Bone marrow (tissue), 2 donors: ENCODE data around the gene MTHFD1L.
"Not testable (repeated sequence)": the region's sequence is repeated elsewhere in the genome, so short reads cannot be mapped to it uniquely, and the experiment has no call there.

ENCODE experiments used
- DNase-seq, 2 donors: peaks; one replicate each; lab custom pipeline; 2025; lab: John Stamatoyannopoulos, UW

MTHFD1L gene

DNA sequence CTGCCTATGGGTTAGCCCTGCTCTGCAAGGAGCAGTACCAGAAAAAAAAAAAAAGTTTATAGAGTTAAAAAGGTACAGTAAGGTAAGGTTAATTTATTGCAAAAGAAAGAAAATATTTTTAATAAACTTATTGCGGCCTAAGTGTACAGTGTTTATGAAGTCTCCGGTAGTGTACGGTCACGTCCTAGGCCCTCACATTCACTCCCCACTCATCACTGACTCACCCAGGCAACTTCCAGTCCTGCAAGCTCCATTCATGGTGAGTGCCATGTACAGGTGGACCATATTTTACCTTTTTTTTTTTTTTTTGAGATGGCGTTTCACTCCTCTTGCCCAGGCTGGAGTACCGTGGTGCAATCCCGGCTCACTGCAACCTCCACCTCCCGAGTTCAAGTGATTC, 258.1 kb downstream of the MTHFD1L start:
- DNase-seq: not testable (repeated sequence)

DNA sequence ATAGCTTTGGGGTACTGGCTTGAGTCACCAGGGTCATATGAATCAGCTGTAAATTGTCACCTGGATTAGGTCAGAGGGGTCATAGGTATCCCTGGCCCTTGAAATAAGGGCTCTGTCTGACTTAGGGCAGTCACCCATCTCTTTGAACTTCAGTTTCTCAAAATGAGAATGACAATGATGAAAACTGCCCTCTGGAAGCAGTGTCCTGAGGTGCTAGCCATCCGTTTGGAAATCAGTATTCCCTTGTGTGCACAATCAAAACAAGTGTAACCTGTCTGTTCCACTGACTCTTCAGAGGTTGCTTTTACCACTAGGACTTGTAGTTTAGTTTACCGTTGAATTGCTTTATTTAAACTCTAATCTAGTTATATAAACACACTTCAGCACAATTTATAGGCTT, 259.7 kb downstream of the MTHFD1L start:
- not testable (repeated sequence) for DNase-seq

DNA sequence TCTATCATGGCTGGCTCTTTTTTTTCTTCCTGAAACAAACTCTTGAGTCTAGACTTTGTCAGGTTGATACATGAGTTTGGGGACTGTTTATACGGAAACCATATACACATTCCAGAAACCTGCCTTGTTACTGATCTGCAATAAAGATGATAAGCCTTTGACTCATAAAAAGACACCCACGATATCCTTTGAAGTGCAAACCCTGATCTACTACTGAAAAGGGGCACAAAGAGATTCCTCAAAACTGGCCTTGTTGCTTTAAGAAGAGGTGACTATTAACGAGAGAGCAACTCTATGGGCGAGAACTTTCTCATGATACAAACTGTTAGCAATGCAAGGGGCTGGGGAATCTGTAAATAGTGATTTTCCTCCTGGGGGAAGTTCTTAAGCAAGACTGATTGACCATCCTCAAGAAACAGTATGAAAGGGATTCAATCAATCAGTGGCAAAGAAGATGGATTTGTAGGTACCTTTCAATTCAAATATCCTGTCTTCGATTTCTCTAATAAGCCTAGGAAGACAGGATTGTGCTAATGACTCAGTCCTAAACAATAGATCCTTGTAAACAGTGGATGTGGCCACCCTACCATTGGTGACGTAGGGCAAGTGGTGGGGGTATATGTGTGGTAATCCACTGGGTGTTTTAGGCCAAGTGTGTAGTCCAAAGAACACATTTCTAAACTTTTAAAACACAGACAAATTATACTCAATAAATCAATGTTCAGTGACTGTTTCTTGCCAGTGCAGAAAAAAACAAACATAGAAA, 260.3 kb downstream of the MTHFD1L start:
- DNase-seq: not testable (repeated sequence)

DNA sequence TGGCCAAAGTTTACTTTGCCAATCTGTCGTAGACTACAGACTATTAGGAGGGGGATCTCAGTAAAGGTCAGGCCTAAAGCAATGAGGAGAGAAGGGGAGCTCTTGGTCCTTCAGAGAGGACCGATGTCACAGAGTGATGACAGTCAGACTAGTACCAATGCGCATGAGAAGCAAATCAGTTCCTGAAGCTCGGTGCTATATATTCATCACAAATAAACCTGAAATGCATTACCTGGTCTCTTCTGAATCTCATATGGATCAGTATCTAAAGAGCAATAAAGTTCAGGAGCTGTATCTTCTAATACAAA, 260.9 kb downstream of the MTHFD1L start:
- DNase-seq: not testable (repeated sequence)

DNA sequence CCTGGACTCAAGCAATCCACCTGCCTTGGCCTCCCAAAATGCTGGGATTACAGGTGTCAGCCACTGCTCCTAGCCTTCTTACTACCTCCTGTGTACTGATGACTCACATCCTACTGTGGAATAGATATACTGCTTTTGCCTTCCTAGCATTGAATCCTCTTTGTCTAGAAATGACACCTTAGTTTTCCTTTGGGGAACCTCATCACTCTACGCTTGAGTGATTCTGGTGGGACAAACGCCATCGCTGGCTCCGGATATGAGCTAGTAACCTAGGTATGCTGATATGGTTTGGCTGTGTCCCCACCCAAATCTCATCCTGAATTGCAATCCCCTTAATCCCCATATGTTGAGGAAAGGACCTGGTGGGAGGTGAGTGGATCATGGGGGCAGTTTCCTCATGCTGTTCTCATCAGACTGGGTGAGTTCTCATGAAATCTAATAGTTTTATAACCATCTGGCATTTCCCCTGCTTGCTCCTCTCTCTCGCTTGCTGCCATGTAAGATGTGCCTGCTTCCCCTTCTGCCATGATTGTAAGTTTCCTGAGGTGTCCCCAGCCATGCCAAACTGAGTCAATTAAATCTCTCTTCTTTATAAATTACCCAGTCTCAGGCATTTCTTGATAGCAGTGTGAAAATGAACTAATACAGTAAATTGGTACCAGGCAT, 261.8 kb downstream of the MTHFD1L start:
- not testable (repeated sequence) for DNase-seq

DNA sequence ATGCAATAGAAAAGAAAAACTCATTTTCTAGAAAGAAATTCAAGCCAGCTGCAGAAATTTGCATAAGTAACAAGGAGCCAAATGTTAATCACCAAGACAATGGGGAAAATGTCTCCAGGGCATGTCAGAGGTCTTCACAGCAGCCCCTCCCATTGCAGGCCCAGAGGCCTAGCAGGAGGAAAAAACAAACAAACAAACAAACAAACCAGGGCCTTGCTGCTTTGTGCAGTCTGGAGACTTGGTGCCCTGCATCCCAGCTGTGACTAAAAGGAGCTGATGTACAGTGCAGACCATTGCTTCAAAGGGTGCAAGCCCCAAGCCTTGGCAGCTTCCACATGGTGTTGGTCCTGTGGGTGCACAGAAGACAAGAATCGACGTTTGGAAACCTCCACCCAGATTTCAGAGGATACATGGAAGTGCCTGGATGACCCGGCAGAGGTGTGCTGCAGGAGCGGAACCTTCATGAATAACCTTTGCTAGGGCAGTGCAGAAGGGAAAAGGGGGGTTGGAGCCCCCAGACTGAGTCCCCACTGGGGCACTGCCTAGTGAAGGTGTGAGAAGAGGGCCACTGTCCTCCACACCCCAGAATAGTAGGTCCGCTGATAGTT, 263.4 kb downstream of the MTHFD1L start:
- DNase-seq: no peak

DNA sequence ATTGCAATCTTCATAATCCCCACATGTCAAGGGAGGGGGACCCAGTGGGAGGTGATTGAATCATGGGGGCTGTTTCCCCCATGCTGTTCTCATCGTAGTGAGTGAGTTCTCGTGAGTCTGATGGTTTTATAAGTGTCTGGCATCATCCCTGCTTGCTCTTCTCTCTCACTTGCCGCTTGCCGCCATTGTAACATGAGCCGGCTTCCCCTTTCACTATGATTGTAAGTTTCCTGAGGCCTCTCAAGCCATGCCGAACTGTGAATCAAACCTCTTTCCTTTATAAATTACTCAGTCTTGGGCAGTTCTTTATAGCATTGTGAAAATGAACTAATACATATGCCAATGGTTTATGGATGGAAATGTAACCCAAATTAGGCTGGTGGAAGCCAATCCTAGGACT, 264.8 kb downstream of the MTHFD1L start:
- no peak for DNase-seq

DNA sequence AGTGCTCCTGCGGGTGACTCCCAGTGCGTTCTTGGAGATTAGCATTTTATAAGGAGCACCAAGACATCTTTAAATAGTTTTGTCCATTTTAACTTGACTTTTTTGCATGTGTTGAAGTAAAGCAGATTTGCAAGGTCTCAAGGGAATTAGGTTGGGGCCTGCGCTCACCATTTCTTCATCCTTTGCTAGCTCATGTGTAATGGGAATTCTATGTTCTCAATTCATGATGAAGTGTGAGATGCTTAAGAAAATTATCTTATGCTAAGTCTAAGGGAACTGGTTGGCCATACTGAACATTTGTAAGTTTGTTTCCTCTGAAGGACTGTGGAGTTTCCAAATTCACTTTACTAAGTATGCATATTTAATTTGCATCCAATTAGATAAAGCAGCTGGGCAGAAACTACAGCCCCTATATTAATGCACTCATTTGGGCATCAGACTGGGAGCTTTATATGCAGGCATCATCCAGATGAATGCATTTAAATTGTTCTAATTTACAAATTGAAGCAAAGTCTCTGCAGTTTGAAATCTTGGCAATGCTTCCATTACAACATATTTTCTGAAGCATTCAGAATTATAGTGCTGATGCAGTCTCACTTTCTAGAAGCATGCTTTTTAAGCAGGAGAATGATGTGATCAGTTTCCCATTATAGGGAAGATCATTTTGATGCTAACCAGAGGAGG, 266.0 kb downstream of the MTHFD1L start:
- no peak for DNase-seq

DNA sequence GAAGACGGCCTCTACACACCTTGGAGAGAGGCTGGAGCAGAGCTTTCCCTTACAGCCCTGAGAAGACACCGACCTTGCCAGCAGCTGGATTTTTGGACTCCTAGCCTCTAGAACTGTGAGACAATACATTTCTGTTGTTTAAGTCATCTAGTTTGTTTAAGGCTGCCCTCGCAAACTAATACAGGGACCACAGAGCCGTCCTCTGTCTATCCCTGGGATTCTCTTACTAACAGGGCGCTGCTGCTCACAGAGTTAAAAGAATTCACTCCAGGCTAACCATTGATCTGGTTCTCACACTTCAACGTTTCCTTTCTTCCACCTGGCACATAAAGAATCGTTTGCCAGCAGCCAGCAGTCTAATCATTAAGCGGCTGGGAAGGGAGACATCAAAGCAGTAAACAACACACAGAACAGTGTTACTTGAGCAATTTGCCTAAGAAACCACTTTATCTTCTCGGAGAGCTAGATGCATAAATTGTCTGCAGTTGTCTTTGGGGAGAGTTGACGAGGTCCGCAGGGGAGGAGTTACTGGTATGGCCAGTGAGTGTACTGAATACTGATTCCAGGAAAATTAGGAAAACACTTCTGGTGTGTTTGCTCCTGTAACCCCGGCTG, 270.7 kb downstream of the MTHFD1L start:
- no peak for DNase-seq

DNA sequence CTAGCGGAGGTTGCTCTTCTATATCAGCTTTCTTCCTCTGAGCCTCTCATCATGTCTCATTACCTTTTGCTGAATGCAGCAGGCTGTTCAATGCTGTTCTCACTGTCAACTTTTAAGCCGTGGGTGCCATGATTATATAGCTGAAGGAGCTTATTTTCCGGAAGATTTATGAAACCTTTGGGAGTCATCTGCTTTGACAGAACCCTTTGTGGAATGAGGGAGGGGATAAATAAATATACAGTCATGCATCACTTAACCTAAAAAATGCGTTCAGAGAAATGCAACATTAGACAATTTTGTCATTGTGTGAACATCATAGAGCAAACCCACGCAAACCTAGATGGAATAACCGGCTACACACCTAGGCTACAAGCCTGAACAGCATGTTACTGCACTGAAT, 272.0 kb downstream of the MTHFD1L start:
- DNase-seq: no peak

DNA sequence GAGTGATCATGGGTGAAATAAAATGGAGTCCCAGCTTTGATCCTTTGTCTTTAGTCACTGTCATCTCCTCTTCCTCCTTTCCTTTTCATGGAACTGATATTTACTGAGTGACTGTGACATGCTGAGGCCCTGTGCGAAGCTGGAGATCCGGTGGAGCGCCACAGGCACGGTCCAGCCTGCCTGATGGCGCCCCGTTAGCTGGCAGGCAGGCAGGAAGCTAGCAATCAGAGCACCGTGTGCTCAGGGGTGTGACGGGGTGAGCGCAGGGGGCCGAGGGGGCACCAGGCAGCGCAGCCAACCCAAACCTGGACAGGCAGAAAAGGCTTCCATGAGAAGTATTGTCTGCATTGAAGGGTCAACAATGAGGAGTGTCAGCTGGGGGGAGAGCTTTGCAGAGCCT, 274.0 kb downstream of the MTHFD1L start:
- DNase-seq: no peak

DNA sequence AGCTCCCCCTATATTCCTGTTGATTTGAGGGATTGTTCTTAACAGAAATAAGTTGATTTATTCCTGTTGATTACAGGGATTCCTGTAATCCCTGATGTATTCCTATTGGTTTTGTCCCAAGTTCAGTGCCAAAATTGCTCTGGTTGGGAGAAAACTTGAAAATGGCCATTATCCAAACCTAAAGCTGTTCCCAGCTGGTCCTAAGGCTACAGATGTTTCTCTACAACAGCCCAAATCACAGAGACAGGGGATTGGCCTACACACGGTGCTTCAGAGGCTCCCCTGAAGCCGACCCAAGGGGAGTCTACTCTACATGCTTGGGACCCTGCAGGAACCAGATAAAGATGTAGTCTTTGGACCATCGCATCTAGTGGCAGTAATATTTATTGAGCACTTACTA, 275.3 kb downstream of the MTHFD1L start:
- no peak for DNase-seq

DNA sequence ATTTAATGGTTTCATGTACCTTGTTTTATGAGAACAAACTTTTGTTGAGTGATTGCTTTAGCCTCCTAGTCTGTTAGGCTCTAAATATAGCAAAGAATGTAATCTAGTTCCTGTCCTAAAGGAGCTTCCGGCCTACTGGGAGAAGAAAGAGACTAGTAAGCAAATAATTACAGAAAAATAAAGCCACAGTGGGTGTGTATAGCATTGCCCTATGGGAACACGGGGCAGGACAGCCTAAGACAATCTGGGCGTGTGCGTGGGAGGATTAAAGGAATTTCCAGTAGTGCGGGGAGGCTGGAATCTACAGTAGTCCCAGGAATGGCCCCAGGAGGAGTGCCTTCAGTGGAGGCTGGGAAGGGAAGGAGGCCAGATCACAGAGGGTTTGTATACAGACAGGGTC, 276.2 kb downstream of the MTHFD1L start:
- no peak for DNase-seq

DNA sequence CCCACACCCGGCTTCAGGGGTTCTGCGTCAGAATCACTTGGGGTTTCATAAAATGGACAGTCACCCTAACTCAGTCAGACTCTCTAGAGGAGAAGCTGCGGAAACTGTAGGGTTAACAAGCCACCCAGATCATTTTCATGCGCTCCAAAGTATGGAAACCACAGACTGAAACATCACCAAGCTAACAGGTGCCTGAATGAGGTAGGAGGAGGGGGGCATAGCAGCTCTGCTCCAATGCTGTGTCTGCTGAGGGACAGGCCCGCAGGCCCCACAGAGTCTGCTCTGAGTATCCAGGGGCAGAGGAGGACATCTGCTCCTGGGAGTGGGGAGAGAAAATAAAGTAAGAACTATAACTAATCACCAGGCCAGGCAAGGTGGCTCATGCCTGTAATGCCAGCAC, 277.2 kb downstream of the MTHFD1L start:
- no peak for DNase-seq

DNA sequence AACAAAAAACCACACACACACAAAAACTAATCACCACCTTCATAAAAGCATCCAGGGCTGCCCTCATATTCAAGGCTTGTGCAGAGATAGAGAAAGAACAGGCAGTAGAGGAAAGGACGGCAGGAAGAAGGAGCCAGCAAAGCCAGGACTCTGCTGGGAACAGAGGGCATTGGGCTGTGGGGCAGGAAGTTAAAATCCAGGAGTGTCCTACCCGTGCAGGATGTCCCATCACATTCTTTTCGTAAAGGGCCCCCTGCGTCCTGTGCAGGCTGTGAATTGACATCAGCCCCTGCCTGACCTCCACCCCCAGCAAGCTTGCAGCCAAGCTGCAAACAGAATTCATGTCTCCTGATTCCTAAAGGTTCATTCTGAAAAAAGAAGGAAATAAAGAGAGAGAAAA, 277.8 kb downstream of the MTHFD1L start:
- DNase-seq: no peak

DNA sequence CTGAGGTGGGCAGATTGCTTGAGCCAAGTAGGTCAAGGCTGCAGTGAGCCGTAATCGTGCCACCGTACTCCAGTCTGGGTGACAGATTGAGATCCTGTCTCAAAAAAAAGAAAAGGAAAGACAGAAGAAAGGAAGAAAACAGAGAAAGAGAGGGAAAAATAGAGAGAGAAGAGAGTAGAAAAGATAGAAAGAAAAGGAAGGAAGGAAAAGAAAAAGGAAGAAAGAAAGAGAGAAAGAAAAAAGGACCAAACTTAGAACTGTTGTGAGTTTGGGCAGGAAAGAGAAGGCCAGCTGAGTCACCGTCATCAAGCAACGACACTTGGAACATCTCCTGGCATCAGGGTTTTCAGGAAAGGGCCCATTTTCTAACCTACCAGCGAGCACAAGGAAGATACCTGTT, 278.3 kb downstream of the MTHFD1L start:
- DNase-seq: no peak

DNA sequence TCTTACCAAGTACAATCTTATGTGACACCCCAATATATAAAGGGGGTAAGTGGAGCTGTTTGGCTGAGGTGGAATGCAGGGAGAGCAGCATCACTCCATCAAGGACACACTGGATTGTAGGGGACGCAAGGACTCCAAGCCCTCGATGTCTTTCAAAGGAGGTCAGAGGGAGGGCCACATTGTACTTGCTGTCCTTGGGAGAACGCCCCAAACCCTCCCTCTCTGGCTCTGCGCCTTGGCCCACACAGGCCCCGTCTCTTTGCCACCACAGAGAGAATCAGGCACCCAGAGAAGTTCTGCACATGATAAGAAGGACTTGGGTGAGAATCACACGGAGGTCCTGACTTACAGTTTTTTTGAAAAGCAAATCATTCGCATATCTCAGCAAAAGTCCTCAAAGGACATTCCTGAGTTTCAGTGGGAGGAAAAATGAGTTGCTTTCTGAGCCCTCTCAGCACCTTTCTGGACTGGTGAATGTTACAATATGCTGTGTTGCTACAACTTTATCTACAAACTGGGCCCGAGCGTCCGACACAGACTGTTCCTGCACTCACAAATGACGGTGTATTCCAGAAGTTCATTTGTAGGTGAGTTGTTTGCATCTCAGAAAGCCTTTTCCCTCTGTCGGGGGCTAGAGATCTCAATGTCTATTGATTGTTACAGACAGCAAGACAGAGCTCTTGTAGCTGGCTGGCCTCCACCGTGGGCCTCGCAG, 281.8 kb downstream of the MTHFD1L start:
- no peak for DNase-seq

DNA sequence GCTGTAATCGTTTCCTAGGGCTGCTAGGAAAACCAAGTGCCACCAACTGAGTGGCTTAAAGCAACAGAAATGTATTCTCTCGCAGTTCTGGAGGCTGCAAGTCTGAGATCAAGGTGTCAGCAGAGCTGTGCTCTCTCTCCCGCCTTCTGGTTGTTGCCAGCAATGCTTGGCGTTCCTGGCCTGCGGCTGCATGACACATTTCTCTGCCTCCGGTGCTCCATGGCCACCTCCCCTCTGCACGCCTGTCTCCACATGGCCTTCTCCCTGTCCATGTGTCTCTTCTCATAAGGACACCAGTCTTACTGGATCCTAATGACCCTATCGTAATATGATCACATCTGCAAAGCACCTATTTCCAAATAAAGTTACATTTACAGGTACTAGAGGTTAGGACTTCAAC, 282.6 kb downstream of the MTHFD1L start:
- DNase-seq: no peak

DNA sequence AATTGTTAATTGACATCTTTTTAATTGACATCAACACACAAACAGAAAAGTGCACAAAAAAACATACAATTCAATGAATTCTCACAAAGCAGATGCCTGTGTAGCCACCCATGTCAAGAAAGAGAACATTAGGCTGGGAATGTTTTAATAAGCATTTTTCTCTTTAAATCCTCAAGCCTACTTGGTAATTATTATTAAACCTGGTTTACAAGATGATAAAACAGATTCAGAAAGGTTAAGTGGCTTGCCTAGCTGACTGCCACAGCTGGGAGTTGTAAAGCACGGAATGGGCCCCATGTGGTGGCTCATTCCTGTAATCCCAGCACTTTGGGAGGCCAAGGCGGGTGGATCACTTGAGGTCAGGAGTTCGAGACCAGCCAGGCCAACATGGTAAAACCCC, 284.3 kb downstream of the MTHFD1L start:
- DNase-seq: no peak
